Heart left ventricle (tissue), 16 donors: ENCODE measurements around the gene B4GALT1. TPM values are rescaled to one million over a fixed set of nuclear protein-coding genes. Genes with fewer than 3 reads are reported as not detected.
A peak's percentile ranks its signal among the peaks of the same experiment; 100 is the strongest.

Source experiments
- ATAC-seq, 4 donors: fragments of 200-7000 bp; cut with Tn5 transposase; one replicate each; pipeline ENCODE4 v1.9.1; 2020 to 2022; ENCODE audit warnings: moderate library complexity in 4 of 4, mild to moderate bottlenecking in 3 of 4, moderate number of reproducible peaks in 1 of 4
- DNase-seq, 5 donors: peaks; one replicate each; pipeline ENCODE4 v3.0.0-alpha.2; 2020
- H3K27ac ChIP-seq, 12 donors: fragments of 200-600 bp; sonication (generic) in 4 of 12; one replicate each; pipeline versions ENCODE4 v1.5.0 to v1.8.0; 2016 to 2022; ENCODE audit warnings: mild to moderate bottlenecking in 2 of 12
- H3K27me3 ChIP-seq, 9 donors: fragments of 200-600 bp; sonication (generic) in 2 of 9; one replicate each; pipeline versions ENCODE4 v1.5.1 to v1.8.0; 2016 to 2022; ENCODE audit warnings: mild to moderate bottlenecking in 3 of 9
- H3K36me3 ChIP-seq, 9 donors: fragments of 200-600 bp; sonication (generic) in 2 of 9; one replicate each; pipeline versions ENCODE4 v1.5.0 to v1.8.0; 2018 to 2022; ENCODE audit warnings: mild to moderate bottlenecking in 2 of 9
- H3K4me1 ChIP-seq, 12 donors: fragments of 200-600 bp; sonication (generic) in 4 of 12; one replicate each; pipeline versions ENCODE4 v1.5.0 to v1.8.0; 2016 to 2022; ENCODE audit warnings: mild to moderate bottlenecking in 3 of 12
- H3K4me3 ChIP-seq, 12 donors: fragments of 200-600 bp; sonication (generic) in 4 of 12; one replicate each; pipeline versions ENCODE4 v1.5.0 to v1.8.0; 2017 to 2022; ENCODE audit warnings: mild to moderate bottlenecking in 9 of 12, moderate library complexity in 4 of 12
- H3K9me3 ChIP-seq, 12 donors: fragments of 200-600 bp; sonication (generic) in 4 of 12; one replicate each; pipeline versions ENCODE4 v1.5.0 to v1.8.0; 2016 to 2022; ENCODE audit warnings: mild to moderate bottlenecking in 1 of 12
- POLR2A ChIP-seq, 2 donors: fragments of 450-650 bp; IDR thresholded peaks; one replicate each; pipeline ENCODE4 v1.6.1; 2017; ENCODE audit warnings: antibody characterized with exemption in 2 of 2, mild to moderate bottlenecking in 2 of 2, moderate library complexity in 2 of 2
- WGBS, 4 donors: extraction: QIAGEN DNeasy Blood & Tissue Kit in 2 of 4; methylation state at CpG; one replicate each; pipeline versions ENCODE4 v1.1.5 to v1.1.7; 2013 to 2018; 5-methylcytosine and 5-hydroxymethylcytosine counted together
- intact Hi-C, 10 donors: fragments of 100-400 bp; cut with DNase I; formaldehyde crosslinking; loops; one replicate each; pipeline versions ENCODE4 v1.11.1 to v1.14.2; 2022
- polyA plus RNA-seq, 2 donors: library from polyadenylated mRNA; stranded (reverse); fragments of 200-250 nt; gene quantifications; one replicate each; pipeline ENCODE4 v1.2.3, GENCODE V29; 2013
- total RNA-seq, 9 donors: library from RNA; depleted of rRNA in 2 of 9; stranded (reverse); fragments of >200 nt in 2 of 9; fragmentation: NEBNext Ultra II Directional in 3 of 9; extraction: Animal tissue kit (Norgen Biotek cat#: 25700) in 3 of 9; gene quantifications; one replicate each; pipeline versions ENCODE4 v1.1.0 to v1.2.4, GENCODE V29; 2016 to 2023
- TF ChIP-seq, protein P1 (sequence below), 12 donors: fragments of 200-600 bp; sonication (generic) in 4 of 12; IDR thresholded peaks; one replicate each; pipeline versions ENCODE4 v1.5.0 to v1.8.0; 2018 to 2022; ENCODE audit warnings: antibody characterized with exemption in 12 of 12, mild to moderate bottlenecking in 5 of 12
- donor health status: ischemic (EF 13 %, LVEDD 7.1; RV severe dilation, severe dysfunction).
- donor health status: healthy with polysubstance abuse.
- donor health status: DM: no; HTN: yes; CAD: no.
- donor health status: DM: no; HTN: no; CAD: no.
- donor health status: ischemic (EF 25% LVEDD 6.9; RV normal size, moderate dysfunction).
- donor health status: ischemic (EF 25% LVEDD 5.7; RV mildly dilated, moderate dysfunction).
- donor health status: healthy.
- donor health status: DM: yes; HTN: yes; CAD: no.
- donor health status: ischemic (EF 35%, LVEDD 5.7; RV mildly dilated, moderate dysfunction).
- donor health status: nonischemic (EF 11% LVEDD 7.7; RV severe dilation, severe dysfunction).
- donor health status: DM: yes; HTN: yes; CAD: no.
- donor health status: PGD.
- donor health status: ischemic (EF 29% LVEDD 5.4; RV normal size, mild dysfunction).
- donor health status: nonischemic (EF 23%, LVEDD 6.1; RV moderate dilation, normal function).

The B4GALT1 gene
- total and polyA plus RNA-seq, 11 donors, result 10.6 to 73.3 (median 38.4) TPM

DNA sequence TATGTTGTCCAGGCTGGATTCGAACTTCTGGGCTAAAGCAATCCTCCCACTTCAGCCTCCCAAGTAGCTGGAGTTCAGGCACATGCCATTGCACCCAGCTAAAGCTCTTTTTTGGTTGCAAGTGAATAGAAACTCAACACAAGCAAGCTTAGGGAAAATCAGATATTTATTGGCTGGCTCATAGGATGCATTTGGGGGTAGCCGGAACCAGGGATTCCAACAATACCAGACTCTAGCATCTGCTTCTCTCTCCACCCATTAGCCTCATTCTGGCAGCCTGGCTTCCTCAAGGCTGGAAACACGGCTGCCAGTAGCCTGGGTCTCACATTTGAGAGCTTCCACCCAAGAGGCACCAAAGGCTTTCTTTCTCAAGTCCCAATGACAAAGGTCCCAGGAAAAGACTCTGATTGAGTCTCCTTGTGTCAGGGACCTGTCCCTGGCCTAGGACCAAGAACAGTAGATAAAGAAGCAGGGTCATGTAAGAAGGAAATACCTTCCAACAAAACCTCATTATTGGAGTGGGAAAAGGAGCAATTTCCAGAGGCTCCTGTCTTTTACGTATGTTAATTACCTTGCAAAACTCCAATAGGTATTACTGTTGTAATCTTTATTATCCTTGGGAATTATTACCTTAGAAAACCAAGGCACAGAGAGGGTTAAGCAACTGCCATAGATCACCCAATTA lies 23.0 kb upstream of the B4GALT1 start:
- TF ChIP-seq, protein P1, sequence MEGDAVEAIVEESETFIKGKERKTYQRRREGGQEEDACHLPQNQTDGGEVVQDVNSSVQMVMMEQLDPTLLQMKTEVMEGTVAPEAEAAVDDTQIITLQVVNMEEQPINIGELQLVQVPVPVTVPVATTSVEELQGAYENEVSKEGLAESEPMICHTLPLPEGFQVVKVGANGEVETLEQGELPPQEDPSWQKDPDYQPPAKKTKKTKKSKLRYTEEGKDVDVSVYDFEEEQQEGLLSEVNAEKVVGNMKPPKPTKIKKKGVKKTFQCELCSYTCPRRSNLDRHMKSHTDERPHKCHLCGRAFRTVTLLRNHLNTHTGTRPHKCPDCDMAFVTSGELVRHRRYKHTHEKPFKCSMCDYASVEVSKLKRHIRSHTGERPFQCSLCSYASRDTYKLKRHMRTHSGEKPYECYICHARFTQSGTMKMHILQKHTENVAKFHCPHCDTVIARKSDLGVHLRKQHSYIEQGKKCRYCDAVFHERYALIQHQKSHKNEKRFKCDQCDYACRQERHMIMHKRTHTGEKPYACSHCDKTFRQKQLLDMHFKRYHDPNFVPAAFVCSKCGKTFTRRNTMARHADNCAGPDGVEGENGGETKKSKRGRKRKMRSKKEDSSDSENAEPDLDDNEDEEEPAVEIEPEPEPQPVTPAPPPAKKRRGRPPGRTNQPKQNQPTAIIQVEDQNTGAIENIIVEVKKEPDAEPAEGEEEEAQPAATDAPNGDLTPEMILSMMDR (IDR thresholded peaks at IDR 0.05), result no peak
- TF ChIP-seq POLR2A (IDR thresholded peaks at IDR 0.05), result no peak
- H3K9me3 ChIP-seq, result no peaks in the 10 kb centered on the region
- H3K4me1 ChIP-seq, result peaks cover 0 to 48% (median 27%) of the 10 kb centered on the region in 12 donors
- ATAC-seq, result no peak
- H3K27ac ChIP-seq, result no peak overlapping the region
- H3K27me3 ChIP-seq, result no peaks in the 10 kb centered on the region
- intact Hi-C loops, result no loop called here
- DNase-seq, result no peak
- H3K36me3 ChIP-seq, result no peaks in the 10 kb centered on the region
- H3K4me3 ChIP-seq, result no peak overlapping the region
- WGBS, 4 donors, result 89 to 96% (median 92%) methylated on average over 4 of the region's 4 CpGs

DNA sequence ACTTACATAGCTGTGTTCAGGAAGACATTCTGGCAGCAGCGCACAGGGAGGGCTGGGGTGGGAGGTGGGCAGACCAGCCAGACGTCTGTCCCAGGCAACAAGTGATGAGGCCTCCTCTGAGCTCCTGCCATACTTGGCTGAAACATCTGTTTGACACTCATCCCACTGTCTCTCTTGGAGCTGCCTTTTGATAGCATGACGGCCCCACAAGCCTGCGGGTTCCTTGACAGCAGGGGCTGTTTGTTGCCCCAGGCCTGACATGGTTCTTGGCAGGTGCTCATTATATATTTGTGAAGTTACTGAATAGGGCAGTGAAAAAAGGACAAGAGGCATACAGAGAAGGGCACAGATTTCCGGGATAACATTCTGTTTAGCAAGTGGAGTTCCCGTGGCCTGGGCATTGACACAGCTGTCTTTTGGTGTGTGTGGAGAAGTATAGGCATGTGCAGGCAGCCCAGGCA lies 22.2 kb upstream of the B4GALT1 start:
- Histone ChIP-seq H3K36me3 (no peaks in the 10 kb centered on the region), H3K9me3 (no peaks in the 10 kb centered on the region), H3K4me1 (peaks cover 0 to 55% (median 30%) of the 10 kb centered on the region in 12 donors), H3K27ac (no peak overlapping the region), H3K4me3 (no peak overlapping the region), H3K27me3 (no peaks in the 10 kb centered on the region)
- TF ChIP-seq, protein P1 (IDR thresholded peaks at IDR 0.05), result no peak
- TF ChIP-seq POLR2A (IDR thresholded peaks at IDR 0.05), result no peak
- no peak for ATAC-seq
- WGBS, 4 donors, result 71 to 79% (median 74%) methylated on average over 6 of the region's 6 CpGs
- DNase-seq, result no peak
- intact Hi-C loops, result loop anchor here in 2 of 10 donors (5.0 kb wide), 1 partner anchor 33 kb away; no protein-coding TSS in a partner anchor

DNA sequence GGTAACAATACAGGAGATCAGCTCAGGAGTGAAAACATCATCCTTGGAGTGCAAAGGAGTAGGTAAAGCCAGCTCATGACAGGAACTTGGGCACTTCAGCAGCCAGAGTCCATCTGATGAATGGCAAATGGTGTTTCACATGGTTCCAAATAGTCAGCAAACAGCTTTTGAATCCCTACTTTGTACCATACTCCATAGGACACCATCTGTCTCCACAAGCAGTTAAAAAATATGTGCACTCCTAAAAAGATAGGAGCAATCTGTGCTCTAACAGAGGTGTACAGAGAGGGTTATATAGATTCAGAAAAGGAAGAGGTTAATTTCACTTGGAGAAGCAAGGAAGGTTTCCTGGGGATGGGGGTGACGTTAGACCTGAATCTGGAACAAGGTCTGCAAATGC lies 21.6 kb upstream of the B4GALT1 start:
- Histone ChIP-seq H3K4me3 (no peak overlapping the region), H3K27ac (no peak overlapping the region), H3K27me3 (no peaks in the 10 kb centered on the region), H3K9me3 (no peaks in the 10 kb centered on the region), H3K4me1 (peaks cover 0 to 55% (median 30%) of the 10 kb centered on the region in 12 donors), H3K36me3 (no peaks in the 10 kb centered on the region)
- TF ChIP-seq, protein P1 (IDR thresholded peaks at IDR 0.05), result no peak
- no peak for TF ChIP-seq POLR2A (IDR thresholded peaks at IDR 0.05)
- intact Hi-C loops, result loop anchor here in 2 of 10 donors (5.0 kb wide), 1 partner anchor 34 kb away; no protein-coding TSS in a partner anchor
- ATAC-seq, result no peak
- 76 to 93% (median 79%) methylated on average over 1 of the region's 1 CpG for WGBS, 4 donors
- DNase-seq, result no peak

DNA sequence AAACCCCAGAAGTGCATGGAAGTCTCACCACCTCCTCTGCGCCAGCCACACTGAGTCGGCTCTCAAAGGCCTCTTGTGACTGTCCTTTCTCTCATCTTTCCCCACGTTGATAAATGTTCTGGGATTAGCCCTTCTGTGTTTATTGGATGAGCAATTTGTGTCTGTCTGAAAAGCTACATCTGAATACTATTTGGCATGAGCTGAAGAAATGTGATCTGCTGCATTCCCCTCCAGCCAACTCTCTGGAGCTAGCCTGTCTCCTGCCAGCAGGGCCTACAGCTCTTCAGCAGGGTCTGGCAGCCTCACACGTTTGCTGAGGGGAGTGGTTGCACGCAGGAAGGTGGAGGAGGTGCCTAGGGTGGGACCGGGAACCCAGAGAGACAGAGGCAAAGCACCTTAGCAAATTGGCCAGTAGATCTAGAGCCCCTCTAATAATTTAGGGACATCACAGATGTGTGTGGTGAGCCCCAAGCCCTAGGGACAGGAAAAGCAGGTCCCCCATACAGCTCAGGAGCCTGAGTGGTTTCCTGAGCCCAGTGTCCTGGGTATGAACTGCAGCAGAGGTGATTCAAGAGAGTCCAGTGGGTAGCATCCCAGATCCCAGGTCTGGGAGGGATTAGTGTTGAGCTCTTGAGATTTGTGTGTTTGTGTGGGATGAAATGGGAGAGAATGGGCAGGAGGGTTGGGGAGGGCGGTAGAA lies 20.5 kb upstream of the B4GALT1 start:
- intact Hi-C loops, result loop anchor here in 2 of 10 donors (5.0 kb wide), 1 partner anchor 35 kb away; no protein-coding TSS in a partner anchor
- TF ChIP-seq, protein P1 (IDR thresholded peaks at IDR 0.05), result no peak
- no peak for TF ChIP-seq POLR2A (IDR thresholded peaks at IDR 0.05)
- DNase-seq, result peak; percentile 61 to 85 (median 71)
- no peaks in the 10 kb centered on the region for H3K27me3 ChIP-seq
- 35 to 43% (median 37%) methylated on average over 7 of the region's 7 CpGs for WGBS, 4 donors
- H3K9me3 ChIP-seq, result no peaks in the 10 kb centered on the region
- H3K27ac ChIP-seq, result peak overlapping the region in 11 of 12 donors; percentile 45 to 86 (median 78)
- peak; percentile 73 to 90 (median 87) for ATAC-seq
- no peaks in the 10 kb centered on the region for H3K36me3 ChIP-seq
- peaks cover 0 to 55% (median 29%) of the 10 kb centered on the region in 12 donors for H3K4me1 ChIP-seq
- no peak overlapping the region for H3K4me3 ChIP-seq
